Osteoblast (primary cell): ENCODE results near the gene CIT. TPM values are rescaled to one million over a fixed set of nuclear protein-coding genes. Genes with fewer than 3 reads are reported as not detected.
A peak's percentile ranks its signal among the peaks of the same experiment; 100 is the strongest.

Experiments used
- DNase-seq: peaks from one replicate; pipeline ENCODE4 v3.0.0; 2011; ENCODE audit warnings: low spot score, mixed read lengths; ENCODE audit not compliant: insufficient read length; ENCODE audit errors: missing footprints
- H2AFZ ChIP-seq: 2 replicates; pipeline ENCODE4 v1.6.0; 2011; ENCODE audit warnings: mild to moderate bottlenecking, low read length
- H3K27ac ChIP-seq: 2 replicates; pipeline ENCODE4 v1.5.1; 2011; ENCODE audit warnings: mild to moderate bottlenecking, low read depth, low read length, moderate library complexity
- H3K27me3 ChIP-seq: 2 replicates; pipeline ENCODE4 v1.6.0; 2012; ENCODE audit warnings: mild to moderate bottlenecking, control low read depth, inconsistent platforms, low read length, moderate library complexity; ENCODE audit not compliant: insufficient read depth
- H3K36me3 ChIP-seq: 2 replicates; pipeline ENCODE4 v1.5.1; 2011; ENCODE audit warnings: mild to moderate bottlenecking, low read length, control low read depth, moderate library complexity; ENCODE audit not compliant: insufficient read depth
- H3K4me1 ChIP-seq: 2 replicates; pipeline ENCODE4 v1.5.1; 2011; ENCODE audit warnings: mild to moderate bottlenecking, low read length, control low read depth, moderate library complexity; ENCODE audit not compliant: insufficient read depth
- H3K4me2 ChIP-seq: 2 replicates; pipeline ENCODE4 v1.6.0; 2011; ENCODE audit warnings: mild to moderate bottlenecking, low read length; ENCODE audit not compliant: insufficient read depth
- H3K4me3 ChIP-seq: fragments of 200-600 bp; sonication (generic); 3 replicates; pipeline ENCODE4 v1.5.1; 2012; ENCODE audit warnings: mild to moderate bottlenecking, low read length, inconsistent platforms; ENCODE audit not compliant: insufficient read depth
- H3K79me2 ChIP-seq: 2 replicates; pipeline ENCODE4 v1.6.0; 2012; ENCODE audit warnings: mild to moderate bottlenecking, low read length, control low read depth, inconsistent platforms; ENCODE audit not compliant: insufficient read depth
- H3K9me3 ChIP-seq: 2 replicates; pipeline ENCODE4 v1.5.1; 2011; ENCODE audit warnings: low read depth, low read length, control low read depth
- H4K20me1 ChIP-seq: 2 replicates; pipeline ENCODE4 v1.6.0; 2012; ENCODE audit warnings: mild to moderate bottlenecking, low read length, control low read depth; ENCODE audit not compliant: insufficient read depth
- CTCF ChIP-seq: IDR thresholded peaks from 2 replicates; pipeline ENCODE4 v1.5.1; 2011; ENCODE audit warnings: mild to moderate bottlenecking, low read depth, low read length, moderate library complexity; ENCODE audit errors: extremely low read depth
- total RNA-seq: library from RNA; depleted of rRNA; stranded (reverse); fragments of >200 nt; gene quantifications from 2 replicates; pipeline ENCODE4 v1.2.3, GENCODE V29; 2012

CIT gene
- total RNA-seq, 1 donor: 10.1 TPM

DNA sequence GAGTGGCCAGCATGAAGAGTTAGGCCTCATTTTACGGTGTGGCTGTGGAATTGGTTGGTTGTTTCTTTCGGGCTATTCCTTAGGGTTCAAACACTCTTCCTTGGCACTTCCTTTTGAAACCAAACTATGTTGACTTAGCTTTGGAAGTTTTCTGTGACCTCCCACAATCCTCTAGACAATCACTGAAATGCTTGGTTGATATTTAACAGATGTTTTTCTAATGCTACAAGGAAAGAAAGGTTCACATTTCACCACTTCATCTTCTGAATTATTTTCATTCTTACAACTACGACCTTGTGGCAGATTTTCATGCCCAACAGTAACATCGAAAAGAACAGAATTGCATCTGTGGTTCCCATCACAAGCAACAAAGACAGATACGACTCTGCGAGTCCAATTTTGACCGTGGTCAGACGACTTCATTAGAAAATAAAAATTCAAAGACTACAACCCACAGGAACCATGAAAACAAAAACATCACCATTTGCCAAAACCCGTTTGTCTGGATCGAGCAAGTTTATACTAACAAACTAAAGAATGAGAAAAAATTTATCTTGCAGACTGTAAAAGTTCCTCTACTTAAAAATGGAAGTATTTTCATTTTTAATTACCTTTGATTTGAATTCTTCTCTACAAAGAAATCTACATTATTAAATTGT lies 192.3 kb downstream of the CIT start:
- Histone ChIP-seq H3K79me2 (no peaks in the 10 kb centered on the region), H3K4me2 (peak overlapping the region; percentile 19), H3K36me3 (peaks cover 23% of the 10 kb centered on the region), H4K20me1 (no peaks in the 10 kb centered on the region), H3K9me3 (no peaks in the 10 kb centered on the region), H3K4me3 (no peak overlapping the region), H3K27me3 (no peaks in the 10 kb centered on the region), H3K4me1 (peaks cover 24% of the 10 kb centered on the region), H3K27ac (peak overlapping the region; percentile 51), H2AFZ (peak overlapping the region; percentile 77)
- DNase-seq: no peak
- no peak for TF ChIP-seq CTCF

DNA sequence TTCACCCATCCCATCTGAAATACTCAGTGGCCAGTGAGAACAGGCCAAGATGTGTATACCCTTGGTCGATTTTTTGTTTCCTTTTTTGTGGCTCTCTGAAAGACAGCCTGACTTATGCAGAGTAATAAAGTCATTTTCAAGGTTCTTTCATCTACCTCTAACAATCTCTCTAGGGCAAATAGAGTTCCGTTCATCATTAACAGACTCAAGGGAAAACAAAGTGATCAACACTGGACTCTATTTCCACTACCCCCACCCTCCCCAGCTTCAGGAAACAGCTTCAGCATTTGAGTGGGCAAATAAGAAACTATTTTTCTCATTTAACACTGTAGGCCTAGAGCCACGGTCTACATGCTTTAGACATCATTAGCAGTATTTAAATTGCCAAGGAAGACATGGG lies 193.3 kb downstream of the CIT start:
- H3K27ac ChIP-seq: peak overlapping the region; percentile 75
- no peaks in the 10 kb centered on the region for H4K20me1 ChIP-seq
- H3K4me2 ChIP-seq: no peak overlapping the region
- peak overlapping the region; percentile 23 for H2AFZ ChIP-seq
- no peak for TF ChIP-seq CTCF
- DNase-seq: no peak
- H3K4me3 ChIP-seq: no peak overlapping the region
- H3K79me2 ChIP-seq: no peaks in the 10 kb centered on the region
- H3K9me3 ChIP-seq: no peaks in the 10 kb centered on the region
- peaks cover 33% of the 10 kb centered on the region for H3K36me3 ChIP-seq
- peaks cover 24% of the 10 kb centered on the region for H3K4me1 ChIP-seq
- H3K27me3 ChIP-seq: no peaks in the 10 kb centered on the region

DNA sequence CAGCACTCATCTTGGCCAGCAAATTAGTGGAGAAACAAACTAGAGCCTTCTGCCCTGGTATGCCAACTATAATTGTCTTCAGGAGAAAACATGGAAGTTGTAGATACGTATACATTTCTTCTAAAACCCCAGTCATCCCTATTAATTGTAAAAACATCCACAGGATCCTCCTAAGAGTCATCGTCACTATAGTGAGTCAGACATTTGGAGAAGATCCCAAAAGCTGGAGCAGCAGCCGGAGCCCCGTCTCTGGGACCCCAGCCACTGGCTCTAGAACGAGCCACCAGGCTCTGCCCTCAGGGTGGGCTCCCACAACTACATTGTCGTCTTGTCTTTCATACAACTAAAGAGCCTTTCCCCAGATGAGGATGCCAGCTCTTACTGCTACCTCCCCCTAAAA lies 193.7 kb downstream of the CIT start:
- H3K4me2 ChIP-seq: peak overlapping the region; percentile 44
- peaks cover 37% of the 10 kb centered on the region for H3K36me3 ChIP-seq
- peak; percentile 73 for DNase-seq
- H3K9me3 ChIP-seq: no peaks in the 10 kb centered on the region
- H3K4me3 ChIP-seq: no peak overlapping the region
- H3K27me3 ChIP-seq: no peaks in the 10 kb centered on the region
- H4K20me1 ChIP-seq: no peaks in the 10 kb centered on the region
- peak overlapping the region; percentile 75 for H3K27ac ChIP-seq
- H3K79me2 ChIP-seq: no peaks in the 10 kb centered on the region
- peak overlapping the region; percentile 23 for H2AFZ ChIP-seq
- H3K4me1 ChIP-seq: peaks cover 24% of the 10 kb centered on the region
- no peak for TF ChIP-seq CTCF

DNA sequence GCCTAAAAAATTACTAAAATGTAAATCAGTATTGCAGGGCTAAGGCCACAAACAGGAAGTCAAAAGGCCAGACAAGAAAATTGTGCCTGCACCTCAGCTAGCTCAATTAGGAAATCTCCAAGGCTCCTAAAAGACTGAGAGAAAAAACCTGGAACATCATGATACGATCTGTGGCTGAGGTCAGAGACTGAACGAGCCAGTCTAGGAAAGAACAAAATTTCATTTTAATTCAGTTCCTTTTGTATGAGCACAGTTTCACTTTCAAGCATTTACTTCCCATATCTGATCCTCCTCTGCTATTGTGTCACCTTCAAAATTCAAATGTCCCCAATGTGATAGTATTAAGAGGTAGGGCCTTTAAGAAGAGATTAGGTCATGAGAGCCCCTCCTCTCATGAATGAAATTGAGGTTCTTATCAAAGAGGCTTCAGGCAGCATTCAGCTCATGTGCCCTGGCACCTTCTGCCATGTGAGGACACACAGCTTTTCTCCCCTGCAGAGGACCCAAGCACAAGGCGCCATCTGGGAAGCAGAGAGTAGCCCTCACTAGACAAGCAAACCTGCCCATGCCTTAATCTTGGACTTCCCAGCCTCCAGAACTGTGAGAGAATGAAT lies 194.4 kb downstream of the CIT start:
- TF ChIP-seq CTCF: no peak
- Histone ChIP-seq H3K4me1 (peaks cover 24% of the 10 kb centered on the region), H3K27ac (peak overlapping the region; percentile 75), H3K4me2 (peak overlapping the region; percentile 44), H4K20me1 (no peaks in the 10 kb centered on the region), H3K9me3 (no peaks in the 10 kb centered on the region), H3K79me2 (no peaks in the 10 kb centered on the region), H2AFZ (peak overlapping the region; percentile 23), H3K36me3 (peaks cover 43% of the 10 kb centered on the region), H3K4me3 (no peak overlapping the region), H3K27me3 (no peaks in the 10 kb centered on the region)
- no peak for DNase-seq
